Measurements from ENCODE around the gene TRPV2.

Gene TRPV2

DNA sequence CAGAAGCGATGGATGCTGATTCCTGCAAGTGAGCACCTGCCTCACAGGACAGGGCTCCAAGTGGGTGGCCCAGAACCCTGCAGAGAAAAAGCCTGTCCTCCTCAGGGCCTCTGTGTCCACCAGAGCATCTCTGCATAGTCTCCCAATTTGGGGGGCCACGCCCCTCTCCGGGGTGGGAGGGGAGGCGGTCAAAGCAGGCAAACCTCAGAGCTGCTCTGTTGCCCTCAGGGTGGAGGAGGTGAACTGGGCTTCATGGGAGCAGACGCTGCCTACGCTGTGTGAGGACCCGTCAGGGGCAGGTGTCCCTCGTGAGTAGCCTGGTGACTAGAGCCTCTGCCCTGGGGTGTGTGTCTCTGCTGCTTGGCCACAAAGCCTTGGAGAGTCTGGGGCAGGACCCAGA, 19.3 kb downstream of the TRPV2 start:
- no peak overlapping the region for H4K91ac ChIP-seq (ENCODE audit: low read depth, low read length)
- H2BK120ac ChIP-seq (ENCODE audit: insufficient read depth, low read length, poor library complexity) = no peak overlapping the region
- H3K36me3 ChIP-seq (ENCODE audit: control insufficient read depth in 1 of 2, insufficient read depth in 2 of 2, low read length in 2 of 2) = peaks cover 0 to 4% of the 10 kb centered on the region in 2 experiments
- H3K23ac ChIP-seq (ENCODE audit: low read length) = no peak overlapping the region
- H2AK5ac ChIP-seq (ENCODE audit: low read length) = no peak overlapping the region
- no peak overlapping the region for H2BK12ac ChIP-seq (ENCODE audit: low read length)
- no peaks in the 10 kb centered on the region for H3K27me3 ChIP-seq (ENCODE audit: insufficient read depth, low read length)
- H3K79me2 ChIP-seq (ENCODE audit: control insufficient read depth, insufficient read depth, low read length, poor library complexity) = peaks cover 7% of the 10 kb centered on the region
- H2AFZ ChIP-seq (ENCODE audit: insufficient read depth, low read length, poor library complexity) = no peak overlapping the region
- no peak overlapping the region for H2BK5ac ChIP-seq (ENCODE audit: low read depth, low read length, poor library complexity)
- H3K18ac ChIP-seq (ENCODE audit: low read length) = no peak overlapping the region
- H4K12ac ChIP-seq (ENCODE audit: low read depth, low read length) = no peak overlapping the region
- no peak overlapping the region for H3K9ac ChIP-seq (ENCODE audit: low read length)
- peaks cover 3 to 4% of the 10 kb centered on the region in 2 experiments for H3K4me1 ChIP-seq (ENCODE audit: control insufficient read depth in 1 of 2, insufficient read depth in 2 of 2, low read length in 2 of 2)
- no peak overlapping the region for H3K4ac ChIP-seq (ENCODE audit: low read depth, low read length)
- no peak overlapping the region for H3K27ac ChIP-seq (ENCODE audit: low read depth, low read length)
- H3K4me2 ChIP-seq (ENCODE audit: low read length) = no peak overlapping the region
- H4K8ac ChIP-seq (ENCODE audit: low read depth, low read length) = no peak overlapping the region
- H3K9me3 ChIP-seq (ENCODE audit: insufficient read depth, low read depth, low read length) = peaks cover 5% of the 10 kb centered on the region
- H3K14ac ChIP-seq (ENCODE audit: low read length) = no peak overlapping the region
- H3K4me3 ChIP-seq (ENCODE audit: low read depth, low read length) = peak overlapping the region; percentile 18
- H3K79me1 ChIP-seq (ENCODE audit: low read length) = peaks cover 10% of the 10 kb centered on the region
- WGBS (ENCODE audit: extremely low coverage, insufficient coverage, insufficient read length) = no CpG with 5 or more reads among the region's 8 CpGs
- DNase-seq = no peak

DNA sequence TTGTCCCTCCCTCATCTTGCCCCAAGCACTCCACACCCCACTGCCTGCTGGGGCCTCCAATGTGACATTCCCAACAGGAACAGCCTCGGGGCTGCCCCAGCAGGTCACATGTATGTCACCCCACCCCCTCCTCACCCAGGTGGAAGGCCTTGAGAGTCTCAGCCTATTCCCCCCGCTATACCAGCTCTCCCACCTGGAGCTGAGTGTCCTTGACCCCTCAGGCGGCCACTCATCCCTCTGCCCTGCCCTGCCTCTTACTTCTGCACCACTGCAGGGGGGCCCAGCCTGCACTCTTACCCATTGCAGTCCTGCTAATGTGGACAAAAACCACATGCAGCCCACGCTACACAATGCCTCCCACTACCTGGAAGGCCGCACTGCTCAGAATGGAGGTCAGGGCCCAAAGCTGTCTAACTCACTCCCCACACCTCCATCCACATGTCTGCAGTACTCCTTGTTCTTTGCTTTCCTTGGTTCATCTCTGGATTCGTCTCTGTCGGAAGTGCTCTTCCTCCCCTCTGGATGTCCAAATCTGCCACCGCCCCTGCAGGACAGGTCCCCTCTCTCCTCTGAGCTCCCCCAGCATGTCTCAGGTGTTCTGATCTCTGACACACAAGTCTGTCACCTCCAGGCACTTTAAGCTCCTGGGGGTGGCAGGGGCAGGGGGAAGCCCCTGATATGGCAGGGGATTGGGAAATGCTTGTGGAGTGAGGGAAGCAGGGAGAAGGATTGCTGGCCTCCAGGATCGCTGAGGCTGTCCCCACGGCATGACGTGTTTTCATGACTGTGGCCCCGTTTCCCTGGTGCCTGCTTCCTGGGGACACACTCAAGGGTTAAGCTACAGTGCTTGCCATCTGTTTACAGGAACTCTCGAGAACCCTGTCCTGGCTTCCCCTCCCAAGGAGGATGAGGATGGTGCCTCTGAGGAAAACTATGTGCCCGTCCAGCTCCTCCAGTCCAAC, 20.8 kb downstream of the TRPV2 start:
- Histone ChIP-seq H4K12ac (ENCODE audit: low read depth, low read length) (peak overlapping the region; percentile 14), H4K91ac (ENCODE audit: low read depth, low read length) (peak overlapping the region; percentile 20), H3K9me3 (ENCODE audit: insufficient read depth, low read depth, low read length) (peaks cover 5% of the 10 kb centered on the region), H2AFZ (ENCODE audit: insufficient read depth, low read length, poor library complexity) (no peak overlapping the region), H3K36me3 (ENCODE audit: control insufficient read depth in 1 of 2, insufficient read depth in 2 of 2, low read length in 2 of 2) (peaks cover 2 to 16% of the 10 kb centered on the region in 2 experiments), H4K8ac (ENCODE audit: low read depth, low read length) (no peak overlapping the region), H3K14ac (ENCODE audit: low read length) (no peak overlapping the region), H3K18ac (ENCODE audit: low read length) (no peak overlapping the region), H3K79me2 (ENCODE audit: control insufficient read depth, insufficient read depth, low read length, poor library complexity) (peaks cover 10% of the 10 kb centered on the region), H2BK5ac (ENCODE audit: low read depth, low read length, poor library complexity) (no peak overlapping the region), H2BK12ac (ENCODE audit: low read length) (no peak overlapping the region), H2BK120ac (ENCODE audit: insufficient read depth, low read length, poor library complexity) (no peak overlapping the region), H3K4ac (ENCODE audit: low read depth, low read length) (no peak overlapping the region), H3K9ac (ENCODE audit: low read length) (no peak overlapping the region), H3K23ac (ENCODE audit: low read length) (no peak overlapping the region), H3K79me1 (ENCODE audit: low read length) (peaks cover 10% of the 10 kb centered on the region), H3K4me2 (ENCODE audit: low read length) (no peak overlapping the region), H3K27me3 (ENCODE audit: insufficient read depth, low read length) (no peaks in the 10 kb centered on the region), H3K27ac (ENCODE audit: low read depth, low read length) (no peak overlapping the region), H3K4me3 (ENCODE audit: low read depth, low read length) (no peak overlapping the region), H3K4me1 (ENCODE audit: control insufficient read depth in 1 of 2, insufficient read depth in 2 of 2, low read length in 2 of 2) (peaks cover 9% of the 10 kb centered on the region in 2 experiments), H2AK5ac (ENCODE audit: low read length) (no peak overlapping the region)
- no peak for DNase-seq
- WGBS (ENCODE audit: extremely low coverage, insufficient coverage, insufficient read length) = no CpG with 5 or more reads among the region's 14 CpGs

DNA sequence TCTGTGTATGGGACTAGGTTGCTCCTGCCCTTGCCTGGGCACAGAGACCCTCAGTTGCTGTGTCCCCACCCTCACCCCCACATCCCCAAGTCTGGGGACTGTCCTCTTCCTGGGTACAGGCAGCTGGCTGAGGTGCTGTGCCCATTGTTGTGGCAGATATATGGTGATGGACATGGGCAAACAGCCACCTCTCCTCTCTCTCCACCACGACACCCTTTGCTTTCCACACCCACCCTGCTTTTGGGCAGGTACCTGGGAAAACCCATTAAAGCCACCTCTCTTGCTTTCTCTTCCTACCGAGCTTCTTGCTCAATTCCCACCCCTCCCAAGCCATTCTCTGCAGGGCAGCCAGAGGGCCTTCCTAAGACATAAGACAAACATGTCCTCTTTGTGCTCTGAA, 21.7 kb downstream of the TRPV2 start:
- Histone ChIP-seq H2BK5ac (ENCODE audit: low read depth, low read length, poor library complexity) (no peak overlapping the region), H3K23ac (ENCODE audit: low read length) (no peak overlapping the region), H3K79me2 (ENCODE audit: control insufficient read depth, insufficient read depth, low read length, poor library complexity) (peaks cover 10% of the 10 kb centered on the region), H3K18ac (ENCODE audit: low read length) (no peak overlapping the region), H4K91ac (ENCODE audit: low read depth, low read length) (no peak overlapping the region), H3K9me3 (ENCODE audit: insufficient read depth, low read depth, low read length) (no peaks in the 10 kb centered on the region), H4K12ac (ENCODE audit: low read depth, low read length) (no peak overlapping the region), H3K4me1 (ENCODE audit: control insufficient read depth in 1 of 2, insufficient read depth in 2 of 2, low read length in 2 of 2) (peaks cover 9 to 10% of the 10 kb centered on the region in 2 experiments), H2AFZ (ENCODE audit: insufficient read depth, low read length, poor library complexity) (no peak overlapping the region), H3K36me3 (ENCODE audit: control insufficient read depth in 1 of 2, insufficient read depth in 2 of 2, low read length in 2 of 2) (peaks cover 7 to 22% of the 10 kb centered on the region in 2 experiments), H3K4me3 (ENCODE audit: low read depth, low read length) (no peak overlapping the region), H2BK120ac (ENCODE audit: insufficient read depth, low read length, poor library complexity) (no peak overlapping the region), H4K8ac (ENCODE audit: low read depth, low read length) (no peak overlapping the region), H2BK12ac (ENCODE audit: low read length) (no peak overlapping the region), H3K9ac (ENCODE audit: low read length) (no peak overlapping the region), H3K27me3 (ENCODE audit: insufficient read depth, low read length) (no peaks in the 10 kb centered on the region), H3K14ac (ENCODE audit: low read length) (no peak overlapping the region), H3K4ac (ENCODE audit: low read depth, low read length) (no peak overlapping the region), H3K79me1 (ENCODE audit: low read length) (peaks cover 10% of the 10 kb centered on the region), H3K4me2 (ENCODE audit: low read length) (no peak overlapping the region), H3K27ac (ENCODE audit: low read depth, low read length) (no peak overlapping the region), H2AK5ac (ENCODE audit: low read length) (peak overlapping the region; percentile 15)
- no CpG with 5 or more reads among the region's 2 CpGs for WGBS (ENCODE audit: extremely low coverage, insufficient coverage, insufficient read length)
- no peak for DNase-seq

DNA sequence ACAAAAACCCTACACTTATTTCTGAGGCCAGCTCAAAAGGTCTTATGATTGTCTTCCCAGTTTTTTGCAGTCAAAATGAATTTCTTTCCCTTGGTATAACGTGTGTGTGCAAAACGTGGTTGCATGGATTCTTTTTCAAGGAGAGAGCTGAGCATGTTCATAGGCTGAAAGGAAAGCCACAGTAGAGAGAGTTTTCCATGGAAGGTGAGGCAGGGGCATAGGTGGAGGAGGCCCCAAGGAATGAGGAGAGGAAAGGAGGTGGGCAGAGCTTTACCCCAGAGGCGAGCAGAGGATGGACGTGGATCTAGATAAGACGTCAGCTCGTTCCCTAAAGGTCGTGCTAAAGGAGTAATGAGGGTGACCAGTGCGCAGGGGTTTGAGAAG, 22.8 kb downstream of the TRPV2 start:
- peak overlapping the region; percentile 6 for H2AK5ac ChIP-seq (ENCODE audit: low read length)
- peak overlapping the region; percentile 68 for H2BK12ac ChIP-seq (ENCODE audit: low read length)
- peaks cover 14 to 31% of the 10 kb centered on the region in 2 experiments for H3K36me3 ChIP-seq (ENCODE audit: control insufficient read depth in 1 of 2, insufficient read depth in 2 of 2, low read length in 2 of 2)
- peak overlapping the region; percentile 62 for H3K4me3 ChIP-seq (ENCODE audit: low read depth, low read length)
- H3K23ac ChIP-seq (ENCODE audit: low read length) = no peak overlapping the region
- no peaks in the 10 kb centered on the region for H3K9me3 ChIP-seq (ENCODE audit: insufficient read depth, low read depth, low read length)
- peak overlapping the region; percentile 74 for H3K9ac ChIP-seq (ENCODE audit: low read length)
- H4K91ac ChIP-seq (ENCODE audit: low read depth, low read length) = peak overlapping the region; percentile 70
- peak overlapping the region; percentile 88 for H4K12ac ChIP-seq (ENCODE audit: low read depth, low read length)
- peak overlapping the region; percentile 5 for H2BK5ac ChIP-seq (ENCODE audit: low read depth, low read length, poor library complexity)
- H3K4me1 ChIP-seq (ENCODE audit: control insufficient read depth in 1 of 2, insufficient read depth in 2 of 2, low read length in 2 of 2) = peaks cover 9 to 14% of the 10 kb centered on the region in 2 experiments
- peak overlapping the region; percentile 89 for H3K4me2 ChIP-seq (ENCODE audit: low read length)
- H2AFZ ChIP-seq (ENCODE audit: insufficient read depth, low read length, poor library complexity) = peak overlapping the region; percentile 34
- H3K27me3 ChIP-seq (ENCODE audit: insufficient read depth, low read length) = no peaks in the 10 kb centered on the region
- peaks cover 10% of the 10 kb centered on the region for H3K79me1 ChIP-seq (ENCODE audit: low read length)
- WGBS (ENCODE audit: extremely low coverage, insufficient coverage, insufficient read length) = no CpG with 5 or more reads among the region's 8 CpGs
- DNase-seq = no peak
- H4K8ac ChIP-seq (ENCODE audit: low read depth, low read length) = peak overlapping the region; percentile 98
- peak overlapping the region; percentile 17 for H3K18ac ChIP-seq (ENCODE audit: low read length)
- peak overlapping the region; percentile 2 for H2BK120ac ChIP-seq (ENCODE audit: insufficient read depth, low read length, poor library complexity)
- H3K14ac ChIP-seq (ENCODE audit: low read length) = peak overlapping the region; percentile 29
- H3K79me2 ChIP-seq (ENCODE audit: control insufficient read depth, insufficient read depth, low read length, poor library complexity) = peaks cover 10% of the 10 kb centered on the region
- H3K4ac ChIP-seq (ENCODE audit: low read depth, low read length) = peak overlapping the region; percentile 1
- peak overlapping the region; percentile 53 for H3K27ac ChIP-seq (ENCODE audit: low read depth, low read length)
